CD4-positive, alpha-beta memory T cell (primary cell): ENCODE measurements around the gene TNFRSF11A. TPM values are rescaled to one million over a fixed set of nuclear protein-coding genes. Genes with fewer than 3 reads are reported as not detected.

Experiments
- CTCF ChIA-PET: fragments of 350-600 bp; sonication (Branson Sonifier 250); formaldehyde crosslinking; loops from one replicate; lab custom pipeline; 2021; ENCODE audit warnings: inconsistent platforms; ENCODE audit not compliant: partially characterized antibody; lab: Charles Lee
- POLR2A ChIA-PET: fragments of 350-600 bp; sonication (Branson Sonifier 250); formaldehyde crosslinking; loops from one replicate; lab custom pipeline; 2021; ENCODE audit not compliant: partially characterized antibody; lab: Charles Lee
- DNase-seq, 5 donors: peaks; one replicate each; pipeline versions ENCODE4 v3.0.0 to v3.0.0-alpha.2; 2020 to 2022; ENCODE audit warnings: mixed read lengths in 1 of 5
- H3K27ac ChIP-seq: one replicate; pipeline ENCODE4 v1.7.0; 2013; ENCODE audit warnings: low read depth, low read length
- H3K27me3 ChIP-seq: 2 replicates; pipeline ENCODE4 v1.7.0; 2013; ENCODE audit warnings: mild to moderate bottlenecking, low read length, moderate library complexity; ENCODE audit not compliant: insufficient read depth
- H3K36me3 ChIP-seq: 2 replicates; pipeline ENCODE4 v1.7.0; 2013; ENCODE audit warnings: mild to moderate bottlenecking, low read length, moderate library complexity; ENCODE audit not compliant: insufficient read depth
- H3K4me1 ChIP-seq: 2 replicates; pipeline ENCODE4 v1.7.0; 2013; ENCODE audit warnings: mild to moderate bottlenecking, low read length, moderate library complexity; ENCODE audit not compliant: insufficient read depth
- H3K4me3 ChIP-seq, 2 donors: one replicate each; pipeline ENCODE4 v1.7.0; 2013; ENCODE audit warnings: low read length in 2 of 2, mild to moderate bottlenecking in 1 of 2
- H3K9me3 ChIP-seq, 2 donors: one replicate each; pipeline ENCODE4 v1.7.0; 2013; ENCODE audit warnings: low read length in 2 of 2, control low read depth in 1 of 2; ENCODE audit not compliant: control insufficient read depth in 1 of 2
- H3K27ac Mint-ChIP-seq, 7 donors: one replicate each; pipeline ENCODE4 v1.8.0; 2020 to 2021; ENCODE audit warnings: mixed read lengths in 7 of 7, mild to moderate bottlenecking in 6 of 7, inconsistent platforms in 3 of 7, moderate library complexity in 3 of 7
- H3K27me3 Mint-ChIP-seq, 2 donors: one replicate each; pipeline ENCODE4 v1.8.0; 2020 to 2021; ENCODE audit warnings: mixed read lengths in 2 of 2
- H3K36me3 Mint-ChIP-seq, 2 donors: one replicate each; pipeline ENCODE4 v1.8.0; 2020 to 2021; ENCODE audit warnings: mixed read lengths in 2 of 2, inconsistent platforms in 1 of 2, mild to moderate bottlenecking in 1 of 2
- H3K4me1 Mint-ChIP-seq, 4 donors: one replicate each; pipeline ENCODE4 v1.8.0; 2020 to 2021; ENCODE audit warnings: mixed read lengths in 4 of 4, mild to moderate bottlenecking in 1 of 4
- H3K4me3 Mint-ChIP-seq, 8 donors: one replicate each; pipeline ENCODE4 v1.8.0; 2020 to 2021; ENCODE audit warnings: mixed read lengths in 8 of 8, mild to moderate bottlenecking in 7 of 8, moderate library complexity in 6 of 8, inconsistent platforms in 3 of 8
- H3K9me3 Mint-ChIP-seq, 8 donors: one replicate each; pipeline ENCODE4 v1.8.0; 2020 to 2021; ENCODE audit warnings: mixed read lengths in 8 of 8, mild to moderate bottlenecking in 5 of 8, inconsistent platforms in 3 of 8, moderate library complexity in 1 of 8
- intact Hi-C: fragments of 100-400 bp; cut with micrococcal nuclease; formaldehyde crosslinking; loops from one replicate; pipeline ENCODE4 v1.15.1; 2023
- polyA plus RNA-seq, 2 donors: library from polyadenylated mRNA; unstranded; fragments of 300-500 nt; fragmentation: Illumina TruSeq; gene quantifications; one replicate each; pipeline ENCODE4 v1.2.3, GENCODE V29; 2021
- total RNA-seq, 2 experiments: library from RNA; stranded (reverse); gene quantifications; one replicate each; pipeline ENCODE4 v1.2.3, GENCODE V29; 2021

TNFRSF11A gene
- total and polyA plus RNA-seq, 4 experiments from 2014 or later, result 0.49 to 6.5 (median 1.3) TPM

DNA sequence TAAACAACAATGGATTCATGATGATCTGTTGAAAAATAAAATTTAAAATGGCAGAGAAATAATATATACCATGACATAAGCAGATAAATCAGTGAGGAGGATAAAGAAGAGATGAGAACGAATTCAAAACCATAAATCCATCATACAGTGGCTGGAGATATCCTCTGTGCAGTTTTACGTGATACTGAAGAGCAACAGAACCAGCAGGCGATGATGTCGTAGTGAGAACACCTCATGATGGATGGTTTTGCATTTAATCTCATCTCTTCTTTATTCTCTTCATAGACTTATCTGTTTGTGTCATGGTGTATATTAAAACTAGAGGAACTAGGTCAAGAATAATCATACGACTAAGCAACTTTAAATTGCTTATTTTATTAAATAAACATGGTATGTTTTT, 56.3 kb downstream of the TNFRSF11A start:
- Histone ChIP-seq H3K27ac (no peak overlapping the region), H3K4me1 (no peaks in the 10 kb centered on the region), H3K9me3 (no peaks in the 10 kb centered on the region), H3K36me3 (no peaks in the 10 kb centered on the region), H3K4me3 (no peak overlapping the region), H3K27me3 (no peaks in the 10 kb centered on the region)
- Mint-ChIP-seq H3K4me3 (no peak overlapping the region), H3K27ac (no peak overlapping the region), H3K36me3 (no peaks in the 10 kb centered on the region), H3K27me3 (no peaks in the 10 kb centered on the region), H3K9me3 (peaks cover 0 to 3% (median 0%) of the 10 kb centered on the region in 8 donors), H3K4me1 (no peaks in the 10 kb centered on the region)
- ChIA-PET POLR2A (no interaction called here), CTCF (no interaction called here)
- intact Hi-C loops, result no loop called here
- DNase-seq, result no peak

DNA sequence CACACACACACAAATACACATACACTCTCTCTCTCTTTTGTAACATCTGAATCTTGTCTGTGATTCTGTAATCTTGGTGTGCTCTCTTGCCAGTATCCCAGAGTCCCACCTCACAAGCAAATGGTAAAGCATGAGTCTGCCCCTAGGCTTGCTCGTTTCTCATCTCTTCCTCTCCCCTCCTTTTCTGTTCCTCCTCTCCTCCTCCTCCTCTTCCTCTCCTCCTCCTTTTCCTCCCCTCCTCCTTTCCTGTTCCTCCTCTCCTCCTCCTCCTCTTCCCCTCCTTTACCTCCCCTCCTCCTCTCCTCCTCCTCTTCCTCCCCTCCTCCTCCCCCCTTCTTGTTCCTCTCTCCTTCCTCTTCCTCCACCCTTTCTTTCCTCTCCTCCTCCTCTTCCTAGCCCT, 59.0 kb downstream of the TNFRSF11A start:
- Mint-ChIP-seq H3K9me3 (peaks cover 0 to 3% (median 0%) of the 10 kb centered on the region in 8 donors), H3K27me3 (peaks cover 0 to 1% of the 10 kb centered on the region in 2 donors), H3K4me1 (no peaks in the 10 kb centered on the region), H3K36me3 (no peaks in the 10 kb centered on the region), H3K4me3 (no peak overlapping the region), H3K27ac (no peak overlapping the region)
- Histone ChIP-seq H3K27me3 (no peaks in the 10 kb centered on the region), H3K4me3 (no peak overlapping the region), H3K9me3 (no peaks in the 10 kb centered on the region), H3K27ac (no peak overlapping the region), H3K36me3 (no peaks in the 10 kb centered on the region), H3K4me1 (no peaks in the 10 kb centered on the region)
- ChIA-PET CTCF (no interaction called here), POLR2A (no interaction called here)
- intact Hi-C loops, result no loop called here
- no peak for DNase-seq

DNA sequence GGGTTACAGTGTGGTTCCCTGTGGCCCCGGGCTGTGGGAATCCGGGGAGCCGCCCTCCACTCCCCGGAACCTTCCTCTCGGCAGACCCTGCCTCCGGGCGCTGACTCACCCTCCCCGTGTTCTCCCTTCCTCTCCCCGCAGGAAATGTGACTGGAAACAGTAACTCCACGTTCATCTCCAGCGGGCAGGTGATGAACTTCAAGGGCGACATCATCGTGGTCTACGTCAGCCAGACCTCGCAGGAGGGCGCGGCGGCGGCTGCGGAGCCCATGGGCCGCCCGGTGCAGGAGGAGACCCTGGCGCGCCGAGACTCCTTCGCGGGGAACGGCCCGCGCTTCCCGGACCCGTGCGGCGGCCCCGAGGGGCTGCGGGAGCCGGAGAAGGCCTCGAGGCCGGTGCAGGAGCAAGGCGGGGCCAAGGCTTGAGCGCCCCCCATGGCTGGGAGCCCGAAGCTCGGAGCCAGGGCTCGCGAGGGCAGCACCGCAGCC, 59.5 kb downstream of the TNFRSF11A start:
- POLR2A ChIA-PET, result no interaction called here
- Mint-ChIP-seq H3K27me3 (peaks cover 0 to 2% of the 10 kb centered on the region in 2 donors), H3K4me1 (no peaks in the 10 kb centered on the region), H3K36me3 (no peaks in the 10 kb centered on the region), H3K27ac (no peak overlapping the region), H3K9me3 (peaks cover 0 to 3% (median 0%) of the 10 kb centered on the region in 8 donors), H3K4me3 (no peak overlapping the region)
- H3K36me3 ChIP-seq, result no peaks in the 10 kb centered on the region
- intact Hi-C loops, result no loop called here
- CTCF ChIA-PET, result no interaction called here
- H3K9me3 ChIP-seq, result no peaks in the 10 kb centered on the region
- DNase-seq, result no peak
- no peaks in the 10 kb centered on the region for H3K27me3 ChIP-seq
- H3K4me1 ChIP-seq, result no peaks in the 10 kb centered on the region
- no peak overlapping the region for H3K4me3 ChIP-seq
- no peak overlapping the region for H3K27ac ChIP-seq

DNA sequence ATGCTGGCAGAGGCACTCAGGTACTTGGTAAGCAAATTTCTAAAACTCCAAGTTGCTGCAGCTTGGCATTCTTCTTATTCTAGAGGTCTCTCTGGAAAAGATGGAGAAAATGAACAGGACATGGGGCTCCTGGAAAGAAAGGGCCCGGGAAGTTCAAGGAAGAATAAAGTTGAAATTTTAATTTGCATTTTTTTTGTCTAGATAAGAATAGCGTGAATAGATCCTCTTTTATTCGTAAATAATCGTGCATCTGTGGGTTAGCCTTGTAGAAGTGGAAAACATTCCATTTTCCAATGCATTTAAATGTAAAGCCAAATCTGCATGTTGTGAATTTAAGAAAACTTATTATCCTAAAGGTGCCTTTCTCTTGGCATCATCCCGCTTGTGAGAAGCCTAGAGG, 61.0 kb downstream of the TNFRSF11A start:
- H3K4me1 Mint-ChIP-seq, result no peaks in the 10 kb centered on the region
- CTCF ChIA-PET, result no interaction called here

DNA sequence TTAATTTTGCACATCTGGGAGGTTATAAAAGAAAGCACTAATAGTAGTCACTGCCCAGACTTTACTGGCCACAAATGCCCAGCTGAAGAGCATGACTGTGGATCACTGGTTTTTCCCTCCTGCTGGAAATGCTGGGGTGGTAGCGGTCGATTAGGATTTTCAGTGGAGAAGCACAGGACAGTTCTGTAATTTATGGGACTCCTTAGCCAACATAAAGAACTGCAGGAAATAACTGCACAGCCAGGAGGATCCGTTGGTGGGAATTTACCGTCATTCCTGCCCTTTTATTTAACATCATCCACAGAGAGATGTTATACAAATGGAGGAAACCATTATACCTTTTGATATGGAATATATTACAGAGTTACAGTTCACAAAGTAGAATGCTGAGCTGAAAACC, 61.5 kb downstream of the TNFRSF11A start:
- ChIA-PET CTCF (no interaction called here), POLR2A (no interaction called here)
- H3K9me3 ChIP-seq, result no peaks in the 10 kb centered on the region
- H3K36me3 ChIP-seq, result no peaks in the 10 kb centered on the region
- Mint-ChIP-seq H3K9me3 (peaks cover 0 to 6% (median 0%) of the 10 kb centered on the region in 8 donors), H3K4me1 (no peaks in the 10 kb centered on the region), H3K36me3 (no peaks in the 10 kb centered on the region), H3K27me3 (peaks cover 3 to 10% of the 10 kb centered on the region in 2 donors), H3K27ac (no peak overlapping the region), H3K4me3 (no peak overlapping the region)
- no peak overlapping the region for H3K4me3 ChIP-seq
- no peaks in the 10 kb centered on the region for H3K4me1 ChIP-seq
- no peaks in the 10 kb centered on the region for H3K27me3 ChIP-seq
- DNase-seq, result no peak
- intact Hi-C loops, result no loop called here
- no peak overlapping the region for H3K27ac ChIP-seq

More for the DNA sequence above, 61.0 kb downstream of the TNFRSF11A start:
- H3K27me3 ChIP-seq, result no peaks in the 10 kb centered on the region
- H3K9me3 ChIP-seq, result no peaks in the 10 kb centered on the region
- H3K4me3 ChIP-seq, result no peak overlapping the region
- no peaks in the 10 kb centered on the region for H3K36me3 ChIP-seq
- H3K4me1 ChIP-seq, result no peaks in the 10 kb centered on the region
- H3K9me3 Mint-ChIP-seq, result peaks cover 0 to 6% (median 0%) of the 10 kb centered on the region in 8 donors
- peaks cover 2 to 10% of the 10 kb centered on the region in 2 donors for H3K27me3 Mint-ChIP-seq
- POLR2A ChIA-PET, result no interaction called here
- no peak overlapping the region for H3K27ac ChIP-seq
- no peaks in the 10 kb centered on the region for H3K36me3 Mint-ChIP-seq
- no peak overlapping the region for H3K27ac Mint-ChIP-seq
- H3K4me3 Mint-ChIP-seq, result no peak overlapping the region
- intact Hi-C loops, result no loop called here
- no peak for DNase-seq

DNA sequence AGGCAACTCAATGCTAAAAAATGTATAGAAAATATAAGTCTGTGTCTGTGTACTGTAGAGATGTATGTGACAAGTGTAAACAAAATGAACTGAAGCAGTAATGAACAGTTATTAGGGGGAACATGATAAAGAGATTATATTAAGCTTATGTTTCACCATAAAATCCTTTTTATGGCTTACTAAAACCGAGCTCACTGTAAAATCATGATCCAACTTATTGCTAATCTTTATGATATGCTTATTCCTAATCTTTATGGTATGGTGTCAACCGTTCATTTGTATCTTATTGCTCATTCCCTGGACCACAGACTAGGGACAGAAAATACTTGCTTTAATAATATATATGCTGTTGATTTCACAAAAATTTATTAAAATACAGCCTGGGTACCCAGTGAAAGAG, 62.1 kb downstream of the TNFRSF11A start:
- Mint-ChIP-seq H3K4me3 (no peak overlapping the region), H3K27ac (no peak overlapping the region)
- CTCF ChIA-PET, result no interaction called here

DNA sequence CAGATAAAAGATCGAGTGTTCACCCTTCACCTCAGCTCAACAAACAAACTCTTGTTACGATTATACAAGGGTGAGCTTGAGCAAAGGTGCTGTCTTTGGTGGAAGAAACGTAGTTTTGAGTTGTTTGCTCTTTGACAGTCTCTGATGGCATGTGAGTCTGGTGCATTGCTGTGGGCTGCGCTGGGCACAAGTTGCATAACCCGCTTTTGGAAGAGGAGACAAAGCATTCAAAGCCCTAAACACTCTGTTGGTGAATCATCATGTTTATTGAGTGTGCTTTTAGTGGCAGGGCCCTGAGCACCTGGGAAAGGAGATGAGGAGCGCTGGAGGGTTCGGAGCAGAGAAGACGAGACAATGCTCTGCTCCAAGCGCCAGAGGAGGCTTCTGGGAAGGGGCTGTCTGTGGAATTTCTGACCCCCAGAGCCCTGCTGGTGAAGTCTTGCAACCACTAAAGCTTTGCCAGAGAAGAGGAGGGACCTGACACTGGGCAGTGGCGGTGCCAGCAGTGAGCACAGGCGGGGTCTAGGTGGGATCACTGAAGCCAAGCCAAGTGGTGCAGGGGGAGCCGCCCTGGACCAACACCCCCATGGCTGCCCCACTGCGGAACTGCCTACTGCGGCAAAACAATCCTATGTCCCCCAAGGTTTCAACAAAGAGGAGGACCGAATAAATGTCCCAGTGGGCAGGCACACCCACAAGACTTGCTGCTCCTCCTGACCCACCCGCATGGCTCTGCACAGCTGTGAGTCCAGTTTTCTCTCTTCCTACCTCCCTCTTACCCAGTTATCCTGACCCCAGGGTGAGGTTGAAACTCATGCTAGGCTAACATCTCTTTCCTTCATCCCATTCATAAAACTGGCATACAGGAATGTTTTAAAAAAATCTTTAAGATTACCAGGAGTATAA, 64.0 kb downstream of the TNFRSF11A start:
- H3K36me3 Mint-ChIP-seq, result no peaks in the 10 kb centered on the region
- no peaks in the 10 kb centered on the region for H3K4me1 Mint-ChIP-seq
- intact Hi-C loops, result no loop called here
- POLR2A ChIA-PET, result no interaction called here
- H3K9me3 Mint-ChIP-seq, result peaks cover 0 to 6% (median 0%) of the 10 kb centered on the region in 8 donors
- CTCF ChIA-PET, result no interaction called here
- Histone ChIP-seq H3K27ac (no peak overlapping the region), H3K4me3 (no peak overlapping the region), H3K4me1 (no peaks in the 10 kb centered on the region), H3K36me3 (no peaks in the 10 kb centered on the region), H3K9me3 (no peaks in the 10 kb centered on the region), H3K27me3 (no peaks in the 10 kb centered on the region)
- no peak for DNase-seq
- no peak overlapping the region for H3K27ac Mint-ChIP-seq
- H3K4me3 Mint-ChIP-seq, result no peak overlapping the region
- H3K27me3 Mint-ChIP-seq, result peaks cover 5 to 10% of the 10 kb centered on the region in 2 donors

More for the DNA sequence above, 62.1 kb downstream of the TNFRSF11A start:
- Histone ChIP-seq H3K27me3 (no peaks in the 10 kb centered on the region), H3K4me1 (no peaks in the 10 kb centered on the region), H3K4me3 (no peak overlapping the region), H3K27ac (no peak overlapping the region), H3K9me3 (no peaks in the 10 kb centered on the region), H3K36me3 (no peaks in the 10 kb centered on the region)
- no peak for DNase-seq
- intact Hi-C loops, result no loop called here
- Mint-ChIP-seq H3K27me3 (peaks cover 3 to 10% of the 10 kb centered on the region in 2 donors), H3K4me1 (no peaks in the 10 kb centered on the region), H3K9me3 (peaks cover 0 to 6% (median 0%) of the 10 kb centered on the region in 8 donors), H3K36me3 (no peaks in the 10 kb centered on the region)
- POLR2A ChIA-PET, result no interaction called here
